HEK293 (cell line): ENCODE data around the gene DENND4B.

Experiments used
- FEZF1 ChIP-seq: fragments of 450-650 bp; formaldehyde crosslinking; IDR thresholded peaks from 2 replicates; pipeline ENCODE4 v1.5.1; 2016; ENCODE audit warnings: missing biosample characterization, missing genetic modification characterization
- GLI2 ChIP-seq: fragments of 450-650 bp; formaldehyde crosslinking; IDR thresholded peaks from 2 replicates; pipeline ENCODE4; 2017; ENCODE audit warnings: missing biosample characterization, missing genetic modification characterization, low read depth, borderline replicate concordance
- HOXA7 ChIP-seq: sonication (generic); formaldehyde crosslinking; IDR thresholded peaks from 2 replicates; pipeline ENCODE4 v1.8.1; 2022; ENCODE audit warnings: missing genetic modification reagents, borderline replicate concordance
- HOXC10 ChIP-seq: sonication (generic); formaldehyde crosslinking; IDR thresholded peaks from 2 replicates; pipeline ENCODE4 v1.8.1; 2023; ENCODE audit warnings: mild to moderate bottlenecking, missing genetic modification reagents
- KLF7 ChIP-seq: fragments of 450-650 bp; formaldehyde crosslinking; IDR thresholded peaks from 2 replicates; pipeline ENCODE4 v1.5.1; 2016; ENCODE audit warnings: missing biosample characterization, missing genetic modification characterization, borderline replicate concordance
- KLF8 ChIP-seq: fragments of 450-650 bp; formaldehyde crosslinking; IDR thresholded peaks from 2 replicates; pipeline ENCODE4 v1.5.1; 2016; ENCODE audit warnings: missing biosample characterization, missing genetic modification characterization
- MZF1 ChIP-seq: fragments of 450-650 bp; formaldehyde crosslinking; IDR thresholded peaks from 2 replicates; pipeline ENCODE4 v1.5.1; 2017; ENCODE audit warnings: missing biosample characterization, missing genetic modification characterization, borderline replicate concordance
- SETDB1 ChIP-seq: IDR thresholded peaks from one replicate; pipeline ENCODE4 v1.6.1; 2017; ENCODE audit warnings: mild to moderate bottlenecking, low read length, moderate library complexity, mixed read lengths; ENCODE audit not compliant: insufficient read length
- SP7 ChIP-seq: fragments of 450-650 bp; formaldehyde crosslinking; IDR thresholded peaks from 2 replicates; pipeline ENCODE4 v1.5.1; 2016; ENCODE audit warnings: missing biosample characterization, missing genetic modification characterization
- TRIM28 ChIP-seq: IDR thresholded peaks from 2 replicates; pipeline ENCODE4 v1.6.1; 2011; ENCODE audit warnings: low read length, control low read depth, borderline replicate concordance
- ZBTB20 ChIP-seq: fragments of 450-650 bp; formaldehyde crosslinking; IDR thresholded peaks from 2 replicates; pipeline ENCODE4 v1.5.1; 2016; ENCODE audit warnings: missing biosample characterization, missing genetic modification characterization
- ZBTB48 ChIP-seq: fragments of 450-650 bp; formaldehyde crosslinking; IDR thresholded peaks from 2 replicates; pipeline ENCODE4 v1.5.1; 2016; ENCODE audit warnings: missing biosample characterization, missing genetic modification characterization
- ZIC2 ChIP-seq: fragments of 450-650 bp; formaldehyde crosslinking; IDR thresholded peaks from 2 replicates; pipeline ENCODE4 v1.5.1; 2016; ENCODE audit warnings: missing biosample characterization, missing genetic modification characterization
- ZNF121 ChIP-seq: fragments of 450-650 bp; formaldehyde crosslinking; IDR thresholded peaks from 2 replicates; pipeline ENCODE4 v1.5.1; 2016; ENCODE audit warnings: missing biosample characterization, missing genetic modification characterization
- ZNF133 ChIP-seq: fragments of 450-650 bp; formaldehyde crosslinking; IDR thresholded peaks from 2 replicates; pipeline ENCODE4 v1.5.1; 2016; ENCODE audit warnings: missing biosample characterization, missing genetic modification characterization
- ZNF18 ChIP-seq: fragments of 450-650 bp; formaldehyde crosslinking; IDR thresholded peaks from 2 replicates; pipeline ENCODE4 v1.5.1; 2016; ENCODE audit warnings: missing biosample characterization, missing genetic modification characterization
- ZNF19 ChIP-seq: fragments of 450-650 bp; formaldehyde crosslinking; IDR thresholded peaks from 2 replicates; pipeline ENCODE4; 2016; ENCODE audit warnings: missing biosample characterization, missing genetic modification characterization, low read depth
- ZNF2 ChIP-seq: fragments of 450-650 bp; formaldehyde crosslinking; IDR thresholded peaks from 2 replicates; pipeline ENCODE4 v1.5.1; 2016; ENCODE audit warnings: missing biosample characterization, missing genetic modification characterization
- ZNF335 ChIP-seq: fragments of 450-650 bp; formaldehyde crosslinking; conservative IDR thresholded peaks from 2 replicates; pipeline ENCODE4 v1.5.1; 2016; ENCODE audit warnings: missing biosample characterization, missing genetic modification characterization
- ZNF394 ChIP-seq: fragments of 450-650 bp; formaldehyde crosslinking; IDR thresholded peaks from 2 replicates; pipeline ENCODE4 v1.5.1; 2016; ENCODE audit warnings: missing biosample characterization, missing genetic modification characterization, mild to moderate bottlenecking, moderate library complexity, borderline replicate concordance
- ZNF416 ChIP-seq: fragments of 450-650 bp; formaldehyde crosslinking; IDR thresholded peaks from 2 replicates; pipeline ENCODE4 v1.5.1; 2016; ENCODE audit warnings: missing biosample characterization, missing genetic modification characterization
- ZNF549 ChIP-seq: fragments of 450-650 bp; IDR thresholded peaks from 2 replicates; pipeline ENCODE4 v1.5.1; 2018; ENCODE audit warnings: missing biosample characterization, missing genetic modification characterization, mild to moderate bottlenecking, inconsistent platforms, moderate library complexity
- ZNF624 ChIP-seq: fragments of 450-650 bp; formaldehyde crosslinking; IDR thresholded peaks from 2 replicates; pipeline ENCODE4 v1.5.1; 2017; ENCODE audit warnings: missing biosample characterization, missing genetic modification characterization
- ZNF747 ChIP-seq: fragments of 450-650 bp; formaldehyde crosslinking; IDR thresholded peaks from 2 replicates; pipeline ENCODE4 v1.5.1; 2016; ENCODE audit warnings: missing biosample characterization, missing genetic modification characterization
- TF ChIP-seq, protein P1 (sequence below): fragments of 450-650 bp; formaldehyde crosslinking; IDR thresholded peaks from 2 replicates; pipeline ENCODE4 v1.5.1; 2016; ENCODE audit warnings: missing biosample characterization, missing genetic modification characterization, borderline replicate concordance
- TF ChIP-seq, protein P2 (sequence below): fragments of 450-650 bp; formaldehyde crosslinking; IDR thresholded peaks from 2 replicates; pipeline ENCODE4 v1.5.1; 2017; ENCODE audit warnings: missing biosample characterization, mild to moderate bottlenecking, missing genetic modification characterization, moderate library complexity
- TF ChIP-seq, protein P3 (sequence below): fragments of 450-650 bp; formaldehyde crosslinking; IDR thresholded peaks from 2 replicates; pipeline ENCODE4 v1.5.1; 2016; ENCODE audit warnings: missing biosample characterization, missing genetic modification characterization
- TF ChIP-seq, protein P4 (sequence below): fragments of 450-650 bp; formaldehyde crosslinking; IDR thresholded peaks from 2 replicates; pipeline ENCODE4 v1.5.1; 2017; ENCODE audit warnings: missing biosample characterization, missing genetic modification characterization

Gene DENND4B

DNA sequence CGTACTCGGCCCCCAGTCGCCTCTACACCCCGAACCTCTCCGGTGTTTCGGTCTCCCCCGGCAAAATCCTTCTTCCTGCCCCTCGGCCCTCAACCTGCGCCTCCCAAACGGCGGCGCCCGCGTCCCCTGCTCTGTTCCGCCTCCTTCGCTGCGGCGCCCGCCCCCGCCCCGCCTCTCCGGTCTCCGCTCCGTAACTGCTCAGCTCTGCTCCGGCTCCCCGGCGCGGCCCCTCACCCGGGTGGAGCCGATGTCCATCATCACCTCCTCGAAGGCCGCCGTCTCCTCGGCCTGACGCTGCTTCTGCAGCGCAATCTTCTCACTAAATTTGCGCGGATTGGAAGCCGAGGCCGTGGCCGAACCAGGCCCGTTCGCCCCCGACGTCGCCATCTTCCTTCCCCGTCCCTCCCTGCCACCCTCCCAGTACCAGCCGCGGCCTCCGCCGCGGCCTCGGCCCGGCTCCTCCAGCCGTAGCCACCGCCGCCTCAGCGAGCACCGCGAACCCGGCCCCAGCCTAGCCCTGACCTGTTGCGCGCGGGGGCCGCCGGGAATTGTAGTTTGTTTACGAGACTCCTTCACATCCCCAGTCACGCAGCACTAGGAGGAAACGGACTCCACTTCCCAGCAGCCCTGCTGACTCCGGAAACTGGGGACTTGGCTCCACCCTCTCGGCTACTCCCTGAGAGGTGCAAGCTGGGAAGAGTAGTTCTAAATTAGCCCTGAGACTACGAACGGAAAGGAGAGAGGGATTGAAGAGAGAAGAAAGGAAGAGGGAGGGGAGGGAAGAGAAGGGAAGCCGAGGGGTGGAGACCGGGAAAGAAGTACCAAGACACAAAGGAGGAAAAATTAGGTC, 11.8 kb upstream of the DENND4B start, which contains the start of gene CRTC2 (continued):
- TF ChIP-seq, protein P1, sequence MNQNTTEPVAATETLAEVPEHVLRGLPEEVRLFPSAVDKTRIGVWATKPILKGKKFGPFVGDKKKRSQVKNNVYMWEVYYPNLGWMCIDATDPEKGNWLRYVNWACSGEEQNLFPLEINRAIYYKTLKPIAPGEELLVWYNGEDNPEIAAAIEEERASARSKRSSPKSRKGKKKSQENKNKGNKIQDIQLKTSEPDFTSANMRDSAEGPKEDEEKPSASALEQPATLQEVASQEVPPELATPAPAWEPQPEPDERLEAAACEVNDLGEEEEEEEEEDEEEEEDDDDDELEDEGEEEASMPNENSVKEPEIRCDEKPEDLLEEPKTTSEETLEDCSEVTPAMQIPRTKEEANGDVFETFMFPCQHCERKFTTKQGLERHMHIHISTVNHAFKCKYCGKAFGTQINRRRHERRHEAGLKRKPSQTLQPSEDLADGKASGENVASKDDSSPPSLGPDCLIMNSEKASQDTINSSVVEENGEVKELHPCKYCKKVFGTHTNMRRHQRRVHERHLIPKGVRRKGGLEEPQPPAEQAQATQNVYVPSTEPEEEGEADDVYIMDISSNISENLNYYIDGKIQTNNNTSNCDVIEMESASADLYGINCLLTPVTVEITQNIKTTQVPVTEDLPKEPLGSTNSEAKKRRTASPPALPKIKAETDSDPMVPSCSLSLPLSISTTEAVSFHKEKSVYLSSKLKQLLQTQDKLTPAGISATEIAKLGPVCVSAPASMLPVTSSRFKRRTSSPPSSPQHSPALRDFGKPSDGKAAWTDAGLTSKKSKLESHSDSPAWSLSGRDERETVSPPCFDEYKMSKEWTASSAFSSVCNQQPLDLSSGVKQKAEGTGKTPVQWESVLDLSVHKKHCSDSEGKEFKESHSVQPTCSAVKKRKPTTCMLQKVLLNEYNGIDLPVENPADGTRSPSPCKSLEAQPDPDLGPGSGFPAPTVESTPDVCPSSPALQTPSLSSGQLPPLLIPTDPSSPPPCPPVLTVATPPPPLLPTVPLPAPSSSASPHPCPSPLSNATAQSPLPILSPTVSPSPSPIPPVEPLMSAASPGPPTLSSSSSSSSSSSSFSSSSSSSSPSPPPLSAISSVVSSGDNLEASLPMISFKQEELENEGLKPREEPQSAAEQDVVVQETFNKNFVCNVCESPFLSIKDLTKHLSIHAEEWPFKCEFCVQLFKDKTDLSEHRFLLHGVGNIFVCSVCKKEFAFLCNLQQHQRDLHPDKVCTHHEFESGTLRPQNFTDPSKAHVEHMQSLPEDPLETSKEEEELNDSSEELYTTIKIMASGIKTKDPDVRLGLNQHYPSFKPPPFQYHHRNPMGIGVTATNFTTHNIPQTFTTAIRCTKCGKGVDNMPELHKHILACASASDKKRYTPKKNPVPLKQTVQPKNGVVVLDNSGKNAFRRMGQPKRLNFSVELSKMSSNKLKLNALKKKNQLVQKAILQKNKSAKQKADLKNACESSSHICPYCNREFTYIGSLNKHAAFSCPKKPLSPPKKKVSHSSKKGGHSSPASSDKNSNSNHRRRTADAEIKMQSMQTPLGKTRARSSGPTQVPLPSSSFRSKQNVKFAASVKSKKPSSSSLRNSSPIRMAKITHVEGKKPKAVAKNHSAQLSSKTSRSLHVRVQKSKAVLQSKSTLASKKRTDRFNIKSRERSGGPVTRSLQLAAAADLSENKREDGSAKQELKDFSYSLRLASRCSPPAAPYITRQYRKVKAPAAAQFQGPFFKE: no peak
- TF ChIP-seq ZIC2 (tag by site-specific recombination) (peak; percentile 23; the same call in 1 of the 2 replicates), KLF8 (tag by site-specific recombination) (peak; percentile 100), MZF1 (tag by site-specific recombination) (no peak), SETDB1 (no peak), ZNF394 (tag by site-specific recombination) (peak; percentile 99), GLI2 (tag by site-specific recombination) (no peak), ZNF18 (peak; percentile 45), ZBTB20 (peak; percentile 98), SP7 (tag by site-specific recombination) (peak; percentile 67; the same call in 1 of the 2 replicates), ZNF549 (tag by site-specific recombination) (no peak), ZNF19 (tag by site-specific recombination) (no peak), ZNF2 (tag by site-specific recombination) (peak; percentile 83), ZNF416 (tag by site-specific recombination) (no peak), KLF7 (tag by site-specific recombination) (peak; percentile 93), ZBTB48 (peak; percentile 98), ZNF624 (tag by site-specific recombination) (peak; percentile 38; the same call in 1 of the 2 replicates), HOXC10 (CRISPR knock-in tag) (no peak), ZNF121 (tag by site-specific recombination) (peak; percentile 38; the same call in 1 of the 2 replicates), ZNF133 (tag by site-specific recombination) (no peak), TRIM28 (0 out of 2 replicates have a peak, but pooled peaks have one; percentile 29), HOXA7 (no peak), FEZF1 (tag by site-specific recombination) (peak; percentile 37; the same call in 1 of the 2 replicates), ZNF747 (tag by site-specific recombination) (no peak), ZNF335 (tag by site-specific recombination) (peak; percentile 94)
- TF ChIP-seq, protein P2, sequence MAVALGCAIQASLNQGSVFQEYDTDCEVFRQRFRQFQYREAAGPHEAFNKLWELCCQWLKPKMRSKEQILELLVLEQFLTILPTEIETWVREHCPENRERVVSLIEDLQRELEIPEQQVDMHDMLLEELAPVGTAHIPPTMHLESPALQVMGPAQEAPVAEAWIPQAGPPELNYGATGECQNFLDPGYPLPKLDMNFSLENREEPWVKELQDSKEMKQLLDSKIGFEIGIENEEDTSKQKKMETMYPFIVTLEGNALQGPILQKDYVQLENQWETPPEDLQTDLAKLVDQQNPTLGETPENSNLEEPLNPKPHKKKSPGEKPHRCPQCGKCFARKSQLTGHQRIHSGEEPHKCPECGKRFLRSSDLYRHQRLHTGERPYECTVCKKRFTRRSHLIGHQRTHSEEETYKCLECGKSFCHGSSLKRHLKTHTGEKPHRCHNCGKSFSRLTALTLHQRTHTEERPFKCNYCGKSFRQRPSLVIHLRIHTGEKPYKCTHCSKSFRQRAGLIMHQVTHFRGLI (tag by site-specific recombination): peak; percentile 32
- TF ChIP-seq, protein P3, sequence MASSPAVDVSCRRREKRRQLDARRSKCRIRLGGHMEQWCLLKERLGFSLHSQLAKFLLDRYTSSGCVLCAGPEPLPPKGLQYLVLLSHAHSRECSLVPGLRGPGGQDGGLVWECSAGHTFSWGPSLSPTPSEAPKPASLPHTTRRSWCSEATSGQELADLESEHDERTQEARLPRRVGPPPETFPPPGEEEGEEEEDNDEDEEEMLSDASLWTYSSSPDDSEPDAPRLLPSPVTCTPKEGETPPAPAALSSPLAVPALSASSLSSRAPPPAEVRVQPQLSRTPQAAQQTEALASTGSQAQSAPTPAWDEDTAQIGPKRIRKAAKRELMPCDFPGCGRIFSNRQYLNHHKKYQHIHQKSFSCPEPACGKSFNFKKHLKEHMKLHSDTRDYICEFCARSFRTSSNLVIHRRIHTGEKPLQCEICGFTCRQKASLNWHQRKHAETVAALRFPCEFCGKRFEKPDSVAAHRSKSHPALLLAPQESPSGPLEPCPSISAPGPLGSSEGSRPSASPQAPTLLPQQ (tag by site-specific recombination): peak; percentile 87
- TF ChIP-seq, protein P4, sequence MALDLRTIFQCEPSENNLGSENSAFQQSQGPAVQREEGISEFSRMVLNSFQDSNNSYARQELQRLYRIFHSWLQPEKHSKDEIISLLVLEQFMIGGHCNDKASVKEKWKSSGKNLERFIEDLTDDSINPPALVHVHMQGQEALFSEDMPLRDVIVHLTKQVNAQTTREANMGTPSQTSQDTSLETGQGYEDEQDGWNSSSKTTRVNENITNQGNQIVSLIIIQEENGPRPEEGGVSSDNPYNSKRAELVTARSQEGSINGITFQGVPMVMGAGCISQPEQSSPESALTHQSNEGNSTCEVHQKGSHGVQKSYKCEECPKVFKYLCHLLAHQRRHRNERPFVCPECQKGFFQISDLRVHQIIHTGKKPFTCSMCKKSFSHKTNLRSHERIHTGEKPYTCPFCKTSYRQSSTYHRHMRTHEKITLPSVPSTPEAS (tag by site-specific recombination): peak; percentile 55; the same call in 1 of the 2 replicates
